Hematopoietic multipotent progenitor cell (in vitro differentiated cells): ENCODE results near the gene PARN. TPM values are rescaled to one million over a fixed set of nuclear protein-coding genes. Genes with fewer than 3 reads are reported as not detected.
"Not testable (repeated sequence)": the region's sequence is repeated elsewhere in the genome, so short reads cannot be mapped to it uniquely, and the experiment has no call there.

Source experiments
- DNase-seq, 3 donors: peaks; one replicate each; pipeline ENCODE4 v3.0.0-alpha.2; 2011 to 2015; ENCODE audit warnings: low read depth in 2 of 3, low spot score in 2 of 3
- total RNA-seq: library from RNA; depleted of rRNA; stranded (reverse); fragments of >200 nt; gene quantifications from one replicate; pipeline ENCODE4 v1.2.3, GENCODE V29; 2012

Gene PARN
- total RNA-seq, 1 donor, result 17.8 TPM

DNA sequence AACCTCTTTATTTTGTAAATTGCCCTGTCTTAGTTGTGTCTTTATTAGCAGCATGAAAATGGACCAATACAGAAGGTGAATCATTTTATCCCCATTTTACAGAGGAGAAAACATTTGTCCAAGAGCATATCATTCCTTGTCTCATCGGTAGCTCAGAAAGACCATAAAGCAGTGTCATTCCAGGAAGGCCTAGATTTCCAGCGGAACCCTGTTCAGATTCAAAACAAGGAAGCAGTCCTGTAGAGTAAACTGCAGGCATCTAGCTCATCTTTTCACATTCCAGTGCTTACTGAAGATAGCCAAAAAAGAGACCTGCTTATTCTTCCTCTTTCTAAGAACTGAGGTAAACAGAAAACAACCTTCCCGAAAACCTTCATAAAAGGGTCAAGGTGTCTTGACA lies 54.0 kb downstream of the PARN start:
- no peak for DNase-seq

DNA sequence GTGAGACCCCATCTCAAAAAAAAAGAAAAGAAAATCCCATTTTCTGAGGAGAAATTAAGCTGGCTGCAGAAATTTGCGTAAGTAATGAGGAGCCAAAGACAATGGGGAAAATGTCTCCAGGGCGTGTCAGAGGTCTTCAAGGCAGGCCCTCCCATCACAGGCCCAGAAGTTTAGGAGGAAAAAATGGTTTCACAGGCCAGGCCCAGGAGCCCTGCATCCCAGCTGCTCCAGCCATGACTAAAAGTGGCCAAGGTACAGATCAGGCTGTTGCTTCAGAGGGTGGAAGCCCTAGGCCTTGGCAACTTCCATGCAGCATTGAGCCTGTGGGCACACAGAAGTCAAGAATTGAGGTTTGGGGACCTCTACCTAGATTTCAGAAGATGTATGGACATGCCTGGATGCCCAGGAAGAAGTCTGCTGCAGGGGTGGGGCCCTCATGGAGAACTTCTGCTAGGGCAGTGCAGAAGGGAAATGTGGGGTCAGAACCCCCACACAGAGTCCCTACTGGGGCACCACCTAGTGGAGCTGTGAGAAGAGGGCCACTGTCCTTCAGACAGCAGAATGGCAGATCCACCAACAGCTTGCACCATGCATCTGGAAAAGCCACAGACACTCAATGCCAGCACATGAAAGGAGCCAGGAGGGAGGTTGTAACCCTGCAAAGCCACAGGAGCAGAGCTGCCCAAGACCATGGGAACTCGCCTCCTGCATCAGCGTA lies 55.2 kb downstream of the PARN start:
- not testable (repeated sequence) for DNase-seq

DNA sequence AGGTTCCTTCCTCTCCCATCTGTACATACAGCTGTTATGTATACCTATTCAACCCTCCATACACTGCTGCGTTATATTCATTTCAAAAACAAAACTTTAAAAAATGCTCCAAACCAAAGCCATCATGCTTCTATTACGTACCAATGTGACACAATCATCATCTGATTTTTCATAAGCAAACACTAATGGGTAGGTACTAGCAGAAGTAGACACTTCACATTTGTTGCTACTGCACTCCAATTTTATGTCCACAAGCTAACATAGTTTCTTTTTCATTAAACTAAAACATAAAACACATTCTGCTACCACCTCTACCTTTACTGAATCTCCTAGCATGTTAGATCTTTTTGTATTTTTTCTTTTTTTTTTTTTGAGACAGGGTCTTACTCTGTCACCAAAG lies 57.5 kb downstream of the PARN start:
- DNase-seq, result no peak

DNA sequence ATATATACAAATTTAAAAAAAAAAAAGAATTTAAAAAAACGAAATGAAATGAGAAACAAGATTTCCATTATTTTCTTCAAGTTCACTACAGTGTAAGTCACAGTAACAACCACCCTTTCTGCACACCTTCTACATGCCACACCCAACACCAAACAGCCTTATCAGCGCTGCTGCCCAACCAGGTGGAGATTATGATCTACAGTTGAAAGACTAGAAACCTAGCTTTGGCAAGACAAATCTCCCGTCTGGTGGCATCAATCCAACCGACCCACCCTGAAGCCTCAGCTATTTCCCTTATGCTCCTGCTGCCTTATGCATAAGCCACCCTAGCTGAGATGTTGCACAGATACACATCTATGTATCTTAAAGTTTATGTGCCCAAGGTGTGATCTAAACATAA lies 60.8 kb downstream of the PARN start:
- no peak for DNase-seq

DNA sequence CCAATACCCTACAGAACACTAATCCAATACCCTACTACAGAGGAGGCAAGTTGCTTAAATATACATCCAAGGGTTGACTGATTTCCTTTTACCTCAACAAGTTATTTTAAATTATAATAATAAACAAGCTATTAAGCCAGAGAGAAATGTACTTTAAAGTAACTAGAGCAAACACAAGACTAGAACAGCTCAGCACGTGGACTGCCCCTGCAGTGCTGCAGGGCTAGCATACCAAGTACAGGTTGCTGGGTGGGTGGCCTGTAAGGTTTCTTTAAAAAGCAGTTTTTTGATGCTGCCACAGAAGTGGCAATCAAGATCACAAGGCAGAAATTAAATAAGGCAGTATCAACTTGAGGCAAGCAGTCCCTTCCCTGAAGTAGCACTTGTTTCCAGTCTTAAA lies 63.5 kb downstream of the PARN start:
- no peak for DNase-seq

DNA sequence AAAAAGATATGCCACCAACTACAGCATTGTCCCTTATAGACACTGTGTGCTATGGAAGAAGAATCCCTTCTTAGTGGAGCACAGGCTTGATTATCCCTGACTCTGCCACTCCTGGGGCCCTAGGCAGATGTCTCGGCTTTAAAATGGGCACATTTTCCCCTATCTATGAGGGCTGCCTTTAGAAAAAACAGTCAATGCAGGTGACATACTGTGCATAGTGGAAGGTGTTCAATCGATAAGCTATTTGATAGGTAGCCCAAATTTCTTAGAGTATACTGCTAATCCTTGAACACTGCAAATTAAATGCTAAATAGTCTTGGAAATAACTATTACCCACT lies 64.4 kb downstream of the PARN start:
- DNase-seq, result no peak

DNA sequence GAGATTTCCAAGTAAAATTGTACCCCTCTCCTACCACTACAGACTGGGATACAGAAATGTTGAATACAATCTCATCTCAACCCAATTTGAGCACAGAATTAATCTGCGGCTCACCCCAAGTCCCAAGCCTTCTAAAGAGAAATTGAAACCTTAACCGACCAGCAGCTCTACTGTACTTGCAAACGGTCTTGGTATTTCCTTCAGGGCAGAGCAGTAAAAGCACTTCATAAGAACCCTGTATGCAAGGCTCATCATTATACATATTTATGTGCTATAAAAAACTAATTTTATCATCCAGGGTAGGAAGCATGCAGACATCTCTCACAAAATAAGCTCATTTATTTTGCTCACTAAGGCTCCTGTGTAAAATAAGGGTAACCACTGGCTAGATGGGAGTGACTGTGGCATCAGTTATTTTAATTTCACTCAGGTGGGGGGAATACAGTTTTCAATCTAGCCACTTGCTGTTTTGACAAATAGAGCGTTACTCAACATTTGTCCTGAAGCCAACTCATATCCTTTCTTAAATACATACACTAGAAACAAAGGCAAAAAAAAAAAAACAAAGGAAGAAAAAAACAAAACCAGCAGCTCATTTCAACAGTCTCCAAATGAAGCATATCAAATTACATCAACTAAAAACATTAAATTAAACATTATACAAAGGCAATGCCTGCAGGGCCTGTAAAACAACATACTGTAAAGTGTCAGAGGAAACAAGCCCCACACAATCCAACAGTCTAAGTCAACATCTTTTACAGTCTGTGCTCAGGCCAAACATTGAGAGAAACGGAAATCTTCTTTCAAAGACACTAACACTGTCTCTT lies 65.0 kb downstream of the PARN start:
- no peak for DNase-seq

DNA sequence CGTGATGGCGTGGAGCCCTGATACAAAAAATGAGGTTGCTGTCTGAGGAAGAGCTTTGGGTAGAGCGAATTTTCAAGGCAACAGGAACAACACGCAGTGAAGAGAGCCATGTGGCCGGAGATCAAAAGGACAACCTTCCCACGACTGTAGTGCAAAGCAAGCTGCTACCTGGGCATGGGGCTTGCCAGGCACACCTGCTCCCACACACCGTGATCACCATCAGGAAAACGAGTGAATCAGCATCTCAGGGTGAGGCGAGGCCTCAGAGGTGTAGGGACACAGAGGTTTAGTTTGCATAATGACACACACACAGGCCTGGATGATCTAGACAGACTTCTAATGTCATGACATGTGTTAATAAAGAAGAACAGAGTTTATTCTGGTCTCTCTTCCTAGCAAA lies 65.7 kb downstream of the PARN start:
- DNase-seq, result no peak

DNA sequence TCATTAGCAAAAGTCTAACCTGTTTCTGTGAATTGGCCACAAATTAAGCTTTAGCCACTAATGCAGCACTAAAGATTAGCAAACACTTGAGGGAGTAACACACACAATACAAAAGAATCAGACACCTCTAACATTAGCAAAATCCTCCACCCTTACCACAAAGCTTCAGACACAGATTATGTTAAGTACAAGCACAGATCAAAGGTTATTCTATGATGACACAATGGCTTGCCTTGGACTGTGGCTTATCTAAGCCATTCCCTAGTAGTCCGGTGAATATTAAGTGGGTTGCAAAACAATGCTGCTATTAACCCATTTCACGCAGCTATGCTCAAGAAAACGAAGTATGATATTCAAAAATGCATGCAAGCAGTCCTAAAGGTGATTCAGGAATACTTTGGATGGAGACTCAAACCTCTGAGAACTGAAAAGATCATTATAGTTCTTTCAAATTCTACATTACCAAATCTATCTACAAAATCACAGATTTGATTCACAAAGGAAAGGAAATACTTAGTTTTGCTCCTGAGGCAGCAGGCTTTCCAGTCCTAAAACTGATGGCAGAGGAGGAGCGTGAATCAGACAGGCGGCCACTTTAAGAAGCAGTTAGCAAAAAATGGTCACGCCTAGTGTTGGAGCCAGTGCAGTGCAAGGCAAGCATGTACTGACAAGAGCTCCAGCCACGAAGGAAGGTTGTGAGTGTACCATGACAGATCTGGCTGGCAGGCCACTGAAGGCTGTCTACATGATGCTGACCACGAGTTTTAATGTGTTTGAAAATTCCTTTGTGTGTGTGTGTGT lies 67.2 kb downstream of the PARN start:
- no peak for DNase-seq

DNA sequence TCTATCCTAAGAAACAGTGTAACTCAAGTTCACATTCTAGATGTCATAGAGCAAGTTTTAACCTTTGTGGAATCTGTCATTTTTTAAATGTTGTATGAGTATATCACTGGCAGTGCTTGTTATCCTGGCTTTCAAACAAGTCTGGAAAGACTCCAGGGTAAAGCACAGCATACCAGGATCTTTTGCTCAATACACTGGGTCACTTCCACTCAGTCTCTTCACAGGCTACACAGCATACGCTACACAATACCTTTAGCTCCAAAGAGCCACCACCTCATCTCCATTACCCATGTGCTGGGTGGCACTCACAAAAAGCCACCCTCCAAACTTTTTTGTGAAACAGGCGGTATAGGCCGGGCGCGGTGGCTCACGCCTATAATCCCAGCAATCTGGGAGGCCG lies 69.5 kb downstream of the PARN start:
- DNase-seq, result no peak

DNA sequence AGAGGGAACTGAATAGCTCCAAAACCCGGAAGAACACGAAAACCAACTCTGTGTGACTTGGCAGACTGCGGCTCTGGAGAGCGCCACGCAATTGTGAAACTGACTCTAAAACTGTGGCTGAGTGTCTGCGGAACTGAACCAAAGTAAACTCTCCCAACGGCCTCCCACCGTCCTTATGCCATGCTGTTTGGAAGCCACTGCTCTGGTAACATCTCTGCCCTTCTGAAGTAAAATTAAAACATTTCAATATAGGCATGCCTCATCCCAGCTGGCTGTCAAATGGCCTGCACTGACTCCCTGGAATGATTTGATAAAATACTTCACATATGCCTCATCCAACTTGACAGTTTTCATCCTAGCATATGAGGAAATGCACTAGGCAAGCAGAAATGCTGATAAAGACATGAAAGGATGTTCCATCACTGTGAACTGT lies 70.2 kb downstream of the PARN start:
- no peak for DNase-seq

DNA sequence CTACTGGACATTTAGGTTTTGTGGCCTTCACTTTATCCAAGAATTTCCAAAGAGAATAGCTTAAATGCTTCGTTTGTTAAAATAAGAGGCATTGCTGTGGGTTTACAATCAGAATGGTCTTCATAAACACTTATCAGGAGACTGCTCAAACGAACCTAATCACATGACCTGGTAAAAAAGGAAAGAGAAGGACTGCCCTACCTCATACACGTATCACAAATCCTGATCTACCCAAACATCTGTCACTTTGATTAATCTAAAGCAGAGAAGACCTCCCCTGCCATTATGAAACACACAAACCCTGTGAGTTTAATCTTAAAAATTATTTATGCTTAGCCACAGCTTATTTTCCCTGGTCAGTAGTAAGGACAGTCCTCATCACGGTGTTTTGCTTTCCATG lies 76.6 kb downstream of the PARN start:
- DNase-seq, result no peak

DNA sequence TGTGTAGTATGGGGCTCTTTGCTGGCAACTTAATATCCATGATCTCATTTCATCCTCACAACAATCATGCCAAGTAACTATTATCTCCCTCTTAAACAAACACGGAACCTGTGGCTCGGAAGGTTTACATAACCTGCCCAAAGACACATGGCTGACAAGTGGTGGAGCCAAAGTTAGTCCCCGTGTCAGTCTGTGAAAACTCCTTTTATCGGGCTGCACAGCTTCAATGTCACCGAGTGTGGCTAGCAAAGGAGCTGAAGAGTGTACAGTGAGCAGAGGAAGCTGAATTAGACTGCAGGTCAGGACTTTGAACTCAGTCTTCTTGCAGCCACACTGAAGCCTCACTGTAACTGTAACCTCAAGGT lies 80.3 kb downstream of the PARN start:
- DNase-seq, result no peak

DNA sequence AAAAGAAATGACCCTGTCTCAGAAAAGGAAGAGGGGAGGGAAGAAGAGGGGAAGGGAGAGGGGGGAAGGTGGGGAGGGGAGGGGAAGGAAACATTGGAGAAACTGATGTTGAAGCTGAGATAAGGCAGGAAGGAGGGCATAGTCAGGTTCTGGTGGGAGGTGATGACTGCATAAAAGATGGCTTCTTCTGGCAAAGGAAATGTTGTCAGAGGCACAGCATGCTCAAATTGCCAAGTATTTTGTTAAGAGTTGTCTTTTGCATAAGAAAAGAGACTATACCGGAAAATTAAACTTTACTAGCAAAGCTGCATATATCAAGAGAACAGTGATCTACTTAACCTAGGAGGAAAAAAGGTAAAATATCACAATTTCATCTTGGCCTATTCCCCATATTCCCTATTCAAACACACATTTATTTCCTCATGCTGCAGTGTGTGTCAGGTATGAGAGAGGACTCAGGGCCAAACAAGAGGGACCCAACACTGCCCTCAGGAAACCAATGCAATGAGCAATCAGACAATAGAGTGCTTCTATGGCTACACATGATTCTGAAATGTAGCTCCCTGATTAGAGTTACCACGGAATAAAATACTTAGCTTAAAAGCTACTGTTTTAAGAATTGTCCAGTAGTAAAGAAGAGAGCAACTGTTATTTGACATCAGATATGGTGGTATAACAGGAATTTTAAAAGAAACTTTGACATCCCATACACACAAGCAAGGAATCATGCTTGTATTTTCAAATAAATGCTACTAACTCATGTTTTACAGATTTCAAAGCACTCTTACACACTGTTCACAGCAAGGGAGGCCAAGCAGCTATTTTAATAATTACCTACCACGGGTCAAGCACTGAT lies 80.9 kb downstream of the PARN start:
- no peak for DNase-seq

DNA sequence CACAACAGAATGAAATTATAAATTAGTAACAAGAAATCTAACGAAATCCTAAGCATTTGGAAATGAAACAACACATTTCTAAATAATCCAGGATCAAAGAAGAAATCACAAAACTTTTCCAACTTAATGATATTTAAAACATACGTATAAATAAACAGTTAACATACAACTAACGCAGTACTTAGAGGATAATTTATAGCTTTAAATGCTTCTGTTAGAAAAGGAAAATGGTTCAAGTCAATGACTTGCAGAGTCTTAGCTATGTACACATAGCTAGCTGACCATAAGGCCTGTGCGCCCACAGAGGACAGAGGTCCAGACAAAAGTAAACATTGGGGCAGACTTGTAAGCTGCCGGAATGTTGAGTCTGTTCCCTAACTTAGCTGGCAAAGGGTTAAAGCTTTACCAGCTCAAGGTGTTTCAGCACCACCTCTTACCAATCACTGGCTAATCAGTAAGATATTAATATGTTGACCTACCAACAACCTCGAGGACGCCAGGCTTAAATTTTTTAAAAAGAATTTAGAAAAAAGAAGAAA lies 84.6 kb downstream of the PARN start:
- no peak for DNase-seq

DNA sequence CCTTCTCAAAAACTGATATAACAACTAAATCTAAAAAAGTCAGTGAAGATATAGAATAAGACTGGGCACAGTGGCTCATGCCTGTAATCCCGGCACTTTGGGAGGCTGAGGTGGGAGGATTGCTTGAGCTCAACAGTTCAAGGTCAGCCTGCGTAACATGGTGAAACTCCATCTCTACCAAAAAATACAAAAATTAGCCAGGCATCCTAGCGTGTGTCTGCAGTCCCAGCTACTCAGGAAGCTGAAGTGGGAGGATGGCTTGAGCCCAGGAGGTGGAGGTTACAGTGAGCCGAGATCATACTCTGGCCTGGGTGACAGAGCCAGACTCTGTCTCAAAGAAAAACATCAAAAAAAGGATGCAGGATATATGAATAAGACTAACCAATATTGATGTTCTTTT lies 85.2 kb downstream of the PARN start:
- DNase-seq, result not testable (repeated sequence)

DNA sequence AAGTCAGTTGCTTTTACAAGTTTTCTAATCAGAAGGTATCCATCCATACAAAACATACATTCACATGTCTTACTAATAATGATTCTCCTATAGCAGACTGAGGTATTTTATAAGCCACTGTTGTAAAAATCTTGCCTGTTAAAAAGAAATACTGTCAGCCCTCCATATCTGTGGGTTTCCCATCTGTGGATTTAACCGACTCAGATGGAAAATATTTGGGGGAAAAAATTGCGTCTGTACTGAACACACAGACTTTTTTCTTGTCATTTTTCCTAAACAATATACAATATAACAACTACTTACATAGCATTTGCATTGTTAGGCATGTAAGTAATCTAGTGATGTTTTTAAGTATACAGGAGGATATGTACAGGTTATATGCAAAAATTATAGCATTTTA lies 90.4 kb downstream of the PARN start:
- no peak for DNase-seq

DNA sequence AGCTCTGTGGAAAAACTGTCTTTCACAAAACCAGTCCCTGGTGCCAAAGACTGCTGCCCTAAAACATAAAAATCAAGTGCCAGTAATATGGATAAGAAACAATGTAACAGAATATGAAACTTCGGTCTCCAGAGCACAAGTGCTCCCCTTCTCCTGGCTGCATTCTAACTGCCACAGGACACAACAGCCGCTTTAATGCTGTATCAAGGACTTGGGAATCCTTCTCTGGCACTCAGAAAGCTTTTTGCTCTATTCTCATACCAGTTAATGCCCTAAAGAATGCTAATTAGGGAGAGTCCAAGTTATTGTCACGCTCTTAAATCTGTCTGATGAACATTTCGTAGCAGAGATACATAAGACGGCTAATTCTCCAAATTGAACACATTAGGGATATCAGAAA lies 90.9 kb downstream of the PARN start:
- no peak for DNase-seq

DNA sequence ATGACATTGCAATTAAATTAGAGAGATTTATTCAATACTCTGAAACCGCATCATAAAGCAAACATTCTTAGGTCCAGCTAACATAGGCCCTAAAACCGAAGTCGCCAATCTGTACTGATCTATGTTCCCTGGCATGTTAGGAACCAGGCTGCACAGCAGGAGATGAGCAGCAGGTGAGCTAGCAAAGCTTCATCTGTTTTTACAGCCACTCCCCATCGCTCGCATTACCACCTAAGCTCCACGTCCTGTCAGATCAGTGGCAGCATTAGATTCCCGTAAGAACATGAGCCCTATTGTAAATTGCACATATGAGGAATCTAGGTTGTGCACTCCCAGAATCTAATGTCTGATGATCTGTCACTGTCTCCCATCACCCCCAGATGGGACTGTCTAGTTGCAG lies 91.5 kb downstream of the PARN start:
- no peak for DNase-seq

DNA sequence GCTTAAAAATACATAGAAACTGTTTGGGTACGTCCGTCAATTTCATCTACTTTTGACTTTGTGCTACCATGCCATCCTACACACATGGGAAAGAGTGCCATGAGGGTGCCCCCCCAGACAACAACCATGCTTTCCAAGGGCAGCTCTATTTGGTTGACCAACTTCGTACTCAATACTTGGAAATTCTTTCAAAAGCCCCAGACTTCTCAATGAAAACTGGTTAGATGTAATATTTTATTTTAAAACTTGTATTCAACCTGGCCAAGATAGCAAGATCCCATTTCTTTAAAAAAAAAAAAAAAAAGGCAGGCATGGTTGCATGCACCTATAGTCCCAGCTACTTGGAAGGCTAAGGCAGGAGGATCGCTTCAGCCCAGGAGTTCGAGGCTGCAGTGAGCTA lies 98.4 kb downstream of the PARN start:
- no peak for DNase-seq

DNA sequence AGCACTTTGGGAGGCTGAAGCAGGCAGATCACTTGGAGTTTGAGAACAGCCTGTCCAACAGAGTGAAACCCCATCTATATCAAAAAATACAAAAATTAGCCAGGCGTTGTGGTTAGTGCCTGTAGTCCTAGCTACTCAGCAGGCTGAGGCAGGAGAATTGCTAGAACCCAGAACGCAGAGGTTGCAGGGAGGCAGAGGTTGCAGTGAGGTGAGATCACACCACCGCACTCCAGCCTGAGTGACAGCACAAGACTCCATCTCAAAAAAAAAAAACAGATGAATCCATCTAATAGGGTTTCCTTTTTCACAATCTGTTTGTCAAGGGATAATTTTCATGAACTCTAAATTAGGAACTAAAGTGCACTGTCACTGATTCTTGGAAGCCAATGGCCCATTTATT lies 99.0 kb downstream of the PARN start:
- DNase-seq, result no peak
